ENCODE results near the gene ACOT7.

GRCh38 chr1:6345460-6345859 lies 48.1 kb downstream of the ACOT7 start:
- TF ChIP-seq CTCF (IDR thresholded peaks at IDR 0.05) (no peak), EP300 (IDR thresholded peaks at IDR 0.05) (no peak)
